ENCODE results near the gene SYNE3. TPM values are rescaled to one million over a fixed set of nuclear protein-coding genes. Genes with fewer than 3 reads are reported as not detected.

SYNE3 gene
- total and polyA plus RNA-seq, 2 of the 8 experiments (the other 6 are each of a cell fraction or from before 2014, with no cell fraction given) = under 0.01 TPM; not detected in 1

DNA sequence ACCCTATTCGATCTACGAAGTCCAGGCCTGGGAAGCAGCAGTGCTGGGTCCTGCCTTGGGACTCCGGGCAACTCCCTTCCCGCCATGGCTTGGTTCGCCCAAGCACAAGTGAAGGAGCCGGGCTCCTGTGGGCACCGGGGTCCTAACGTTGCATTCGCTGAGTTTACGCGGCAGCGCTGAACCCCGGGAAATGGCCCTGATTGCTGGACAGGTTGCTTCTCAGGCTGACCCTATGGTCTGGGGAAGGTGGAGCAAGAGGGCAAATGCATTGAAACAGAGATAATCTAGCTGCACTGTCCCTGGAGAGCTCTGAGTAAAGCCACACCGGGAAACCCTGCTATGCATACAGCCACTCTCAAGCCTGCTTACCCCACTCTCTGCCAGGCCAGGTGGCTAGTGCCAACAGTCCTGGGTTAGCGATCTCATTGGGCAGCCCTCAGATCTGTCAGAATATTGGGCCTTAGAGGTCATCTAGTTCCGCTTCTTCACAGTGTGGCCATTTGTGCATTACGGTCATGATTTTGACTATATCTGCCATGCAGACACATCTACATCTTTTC, 11.3 kb downstream of the SYNE3 start:
- no peak overlapping the region for H3K18ac ChIP-seq (ENCODE audit: extremely low read depth, low read length)
- H3K4me3 ChIP-seq (ENCODE audit: extremely low read depth in 1 of 4, insufficient read depth in 2 of 4, low read depth in 3 of 4, low read length in 4 of 4) = no peak overlapping the region
- no peak overlapping the region for H2BK12ac ChIP-seq (ENCODE audit: low read depth, low read length)
- no peak overlapping the region for H3K4me2 ChIP-seq (ENCODE audit: insufficient read depth in 1 of 2, low read depth in 2 of 2, low read length in 2 of 2)
- POLR2A ChIA-PET (ENCODE audit: partially characterized antibody) = interaction anchor here (0.6 kb wide), 1 partner anchor 83 kb away, joined by 3 read pairs; no protein-coding TSS in a partner anchor
- 0 out of 7 replicates have a peak, but pooled peaks cover 0 to 3% (median 0%) of the 10 kb centered on the region in 4 experiments for H3K4me1 ChIP-seq (replicated peaks in 1 of 4; ENCODE audit: control insufficient read depth in 3 of 4, insufficient read depth in 4 of 4, low read length in 3 of 4)
- no peak overlapping the region for H3K56ac ChIP-seq (replicated peaks; ENCODE audit: insufficient read length, low read depth, low read length)
- no peaks in the 10 kb centered on the region for H4K20me1 ChIP-seq (replicated peaks in 1 of 2; ENCODE audit: control insufficient read depth in 1 of 2, insufficient read depth in 2 of 2, low read length in 2 of 2)
- no peak overlapping the region for H4K5ac ChIP-seq (ENCODE audit: insufficient read length, low read depth, low read length)
- CTCF ChIA-PET (ENCODE audit: partially characterized antibody) = interaction anchor here (0.7 to 3.8 kb wide), 8 partner anchors 9 to 62 kb away, joined by 3 to 17 read pairs (median 5); no protein-coding TSS in a partner anchor
- H3K79me2 ChIP-seq (ENCODE audit: control insufficient read depth in 1 of 2, insufficient read depth in 2 of 2, low read length in 2 of 2) = no peaks in the 10 kb centered on the region
- H3K9me3 ChIP-seq (ENCODE audit: insufficient read depth in 2 of 2, low read depth in 1 of 2, low read length in 1 of 2) = no peaks in the 10 kb centered on the region
- H3K9ac ChIP-seq (replicated peaks in 1 of 4; ENCODE audit: extremely low read depth in 1 of 4, low read depth in 3 of 4, low read length in 3 of 4) = no peak overlapping the region
- DNase-seq (ENCODE audit: low read depth in 1 of 2, low spot score in 2 of 2) = no peak
- no peak overlapping the region for H3K14ac ChIP-seq (ENCODE audit: insufficient read length)
- no peak overlapping the region for H2BK15ac ChIP-seq (ENCODE audit: low read length)
- H2AFZ ChIP-seq (ENCODE audit: low read length) = no peak overlapping the region
- H3K36me3 ChIP-seq (ENCODE audit: control insufficient read depth in 2 of 4, insufficient read depth in 4 of 4, low read length in 3 of 4) = no peaks in the 10 kb centered on the region
- no peak overlapping the region for H3K27ac ChIP-seq (ENCODE audit: low read depth, low read length)
- no peak overlapping the region for H2BK20ac ChIP-seq (ENCODE audit: low read length)
- no peak overlapping the region for H2BK120ac ChIP-seq (replicated peaks; ENCODE audit: low read depth, low read length)
- no peak overlapping the region for H2AK5ac ChIP-seq (ENCODE audit: low read depth, low read length)
- H3K23ac ChIP-seq (ENCODE audit: insufficient read length) = no peak overlapping the region
- H3K4ac ChIP-seq (replicated peaks; ENCODE audit: insufficient read length, low read depth, low read length) = no peak overlapping the region
- H3K27me3 ChIP-seq (replicated peaks in 1 of 4; ENCODE audit: control insufficient read depth in 3 of 4, extremely low read depth in 1 of 4, insufficient read depth in 3 of 4, low read length in 3 of 4) = no peaks in the 10 kb centered on the region; a peak in 1 of 7 replicates
- FAIRE-seq = no peak
- H4K91ac ChIP-seq (replicated peaks; ENCODE audit: insufficient read length, low read length) = no peak overlapping the region
- H2BK5ac ChIP-seq (ENCODE audit: low read depth, low read length) = no peak overlapping the region
- no peaks in the 10 kb centered on the region for H3K23me2 ChIP-seq (ENCODE audit: low read depth, low read length)
- 90% methylated on average over 17 of the region's 17 CpGs; no CpG with 5 or more reads in 1 of the 2 experiments for WGBS, 2 experiments (ENCODE audit: extremely low coverage in 1 of 2, insufficient coverage in 1 of 2, insufficient read length in 1 of 2, insufficient replicate concordance in 2 of 2, low coverage in 1 of 2, low lambda C conversion rate in 2 of 2, missing lambda C conversion rate in 1 of 2)
- no peak overlapping the region for H4K8ac ChIP-seq (ENCODE audit: extremely low read depth, insufficient read depth, low read length)
- no peaks in the 10 kb centered on the region for H3K79me1 ChIP-seq (ENCODE audit: low read depth, low read length)
- TF ChIP-seq CBX5 (IDR thresholded peaks at IDR 0.05; ENCODE audit: low read depth, low read length) (no peak), MAFK (IDR thresholded peaks at IDR 0.05; ENCODE audit: low read depth, low read length) (no peak), KDM5A (IDR thresholded peaks at IDR 0.05; ENCODE audit: low read length) (no peak), CHD2 (IDR thresholded peaks at IDR 0.05; ENCODE audit: low read length) (no peak), EGR1 (IDR thresholded peaks at IDR 0.05; ENCODE audit: borderline replicate concordance, low read depth, low read length) (no peak), TBP (IDR thresholded peaks at IDR 0.05; ENCODE audit: low read depth, low read length) (no peak), HDAC2 (IDR thresholded peaks at IDR 0.05; ENCODE audit: borderline replicate concordance in 1 of 2, low read depth in 2 of 2, low read length in 2 of 2) (no peak), GABPA (IDR thresholded peaks at IDR 0.05; ENCODE audit: borderline replicate concordance, insufficient read depth, low read length) (no peak), BACH1 (IDR thresholded peaks at IDR 0.05; ENCODE audit: low read length) (no peak), RFX5 (IDR thresholded peaks at IDR 0.05; ENCODE audit: borderline replicate concordance, low read depth, low read length) (no peak)
- TF ChIP-seq, protein P1, sequence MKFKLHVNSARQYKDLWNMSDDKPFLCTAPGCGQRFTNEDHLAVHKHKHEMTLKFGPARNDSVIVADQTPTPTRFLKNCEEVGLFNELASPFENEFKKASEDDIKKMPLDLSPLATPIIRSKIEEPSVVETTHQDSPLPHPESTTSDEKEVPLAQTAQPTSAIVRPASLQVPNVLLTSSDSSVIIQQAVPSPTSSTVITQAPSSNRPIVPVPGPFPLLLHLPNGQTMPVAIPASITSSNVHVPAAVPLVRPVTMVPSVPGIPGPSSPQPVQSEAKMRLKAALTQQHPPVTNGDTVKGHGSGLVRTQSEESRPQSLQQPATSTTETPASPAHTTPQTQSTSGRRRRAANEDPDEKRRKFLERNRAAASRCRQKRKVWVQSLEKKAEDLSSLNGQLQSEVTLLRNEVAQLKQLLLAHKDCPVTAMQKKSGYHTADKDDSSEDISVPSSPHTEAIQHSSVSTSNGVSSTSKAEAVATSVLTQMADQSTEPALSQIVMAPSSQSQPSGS (IDR thresholded peaks at IDR 0.05; ENCODE audit: low read length) = no peak

Measured in H1 (cell line).